HepG2 (cell line): ENCODE results near the gene CEACAM18.

Experiments used
- CENPT ChIP-seq: sonication (generic); formaldehyde crosslinking; IDR thresholded peaks from 2 replicates; pipeline ENCODE4 v1.8.0; 2022; ENCODE audit warnings: low read depth, mild to moderate bottlenecking, moderate library complexity, missing genetic modification reagents
- EZH2 ChIP-seq: conservative IDR thresholded peaks from 2 replicates; pipeline ENCODE4 v1.6.1; 2012; ENCODE audit warnings: mild to moderate bottlenecking, low read depth, low read length, moderate library complexity
- FOXJ3 ChIP-seq: sonication (generic); formaldehyde crosslinking; IDR thresholded peaks from 2 replicates; pipeline ENCODE4 v1.4.0; 2020; ENCODE audit warnings: missing genetic modification reagents, mild to moderate bottlenecking, borderline replicate concordance
- HOXA5 ChIP-seq: sonication (generic); formaldehyde crosslinking; IDR thresholded peaks from 2 replicates; pipeline ENCODE4 v1.4.0; 2020; ENCODE audit warnings: missing genetic modification reagents
- PITX1 ChIP-seq: sonication (generic); formaldehyde crosslinking; IDR thresholded peaks from 2 replicates; pipeline ENCODE4 v1.5.1; 2020; ENCODE audit warnings: mild to moderate bottlenecking, missing genetic modification reagents
- POLR2AphosphoS5 ChIP-seq: IDR thresholded peaks from 2 replicates; pipeline ENCODE4 v1.6.1; 2012; ENCODE audit warnings: low read depth, low read length
- SIN3A ChIP-seq: IDR thresholded peaks from 2 replicates; pipeline ENCODE4 v1.6.1; 2011; ENCODE audit warnings: low read depth, mild to moderate bottlenecking, control low read depth, low read length, borderline replicate concordance
- SRSF1 ChIP-seq: fragments of 200-400 bp; formaldehyde crosslinking; optimal IDR thresholded peaks from 2 replicates; pipeline ENCODE3; 2017; ENCODE audit warnings: mild to moderate bottlenecking, low read depth, low read length, moderate library complexity
- SUZ12 ChIP-seq: fragments of 150-350 bp; IDR thresholded peaks from 2 replicates; pipeline ENCODE4 v1.6.1; 2014; ENCODE audit warnings: low read depth, low read length
- ZFP1 ChIP-seq: IDR thresholded peaks from 2 replicates; pipeline ENCODE4 v1.6.1; 2016
- TF ChIP-seq, protein P1 (sequence below): sonication (generic); formaldehyde crosslinking; IDR thresholded peaks from 2 replicates; pipeline ENCODE4 v1.5.1; 2020; ENCODE audit warnings: missing genetic modification reagents, mild to moderate bottlenecking, borderline replicate concordance
- TF ChIP-seq, protein P2 (sequence below): sonication (generic); formaldehyde crosslinking; IDR thresholded peaks from 2 replicates; pipeline ENCODE4 v1.4.0; 2020; ENCODE audit warnings: missing genetic modification reagents
- TF ChIP-seq, protein P3 (sequence below): IDR thresholded peaks from 2 replicates; pipeline ENCODE4 v1.6.1; 2012; ENCODE audit warnings: inconsistent platforms
- TF ChIP-seq, protein P4 (sequence below): sonication (generic); formaldehyde crosslinking; IDR thresholded peaks from 2 replicates; pipeline ENCODE4 v1.5.1; 2020; ENCODE audit warnings: missing genetic modification reagents, mild to moderate bottlenecking, borderline replicate concordance

DNA sequence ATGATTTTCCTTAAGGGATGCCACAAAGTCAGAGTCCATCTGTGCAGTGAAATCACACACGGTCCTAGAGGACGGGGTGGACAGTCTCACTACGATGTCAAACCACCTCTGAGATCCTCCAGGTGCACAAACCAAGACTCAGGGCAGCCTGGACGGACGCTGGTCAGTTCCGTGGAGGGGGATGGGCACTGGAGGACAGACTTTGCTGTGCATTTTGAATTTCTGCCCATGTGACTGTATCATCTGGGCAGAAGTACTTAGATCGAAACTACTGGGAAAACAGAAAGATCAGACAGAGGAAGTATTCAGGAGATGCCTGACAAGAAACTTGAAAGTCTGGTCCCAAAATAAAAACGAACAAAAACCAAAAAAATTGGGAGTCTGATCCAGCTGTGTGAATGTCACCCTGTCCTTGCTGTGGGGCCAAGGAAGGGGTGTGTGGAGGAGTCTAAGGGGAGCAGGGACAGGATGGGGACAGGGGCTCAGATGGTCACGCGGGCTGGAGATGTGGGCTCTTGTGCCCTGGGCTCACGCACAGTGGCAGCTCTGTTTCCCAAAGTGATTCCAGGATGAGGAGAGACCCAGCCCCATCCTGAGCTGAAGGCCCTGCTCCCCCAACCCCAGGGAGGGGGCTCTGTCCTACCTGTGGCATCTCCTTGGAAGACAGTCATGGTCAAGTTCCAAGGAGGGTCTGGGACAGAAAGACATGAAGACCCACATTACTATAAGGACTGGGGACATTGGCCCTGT, 21.6 kb upstream of the CEACAM18 start:
- no peak for TF ChIP-seq PITX1 (CRISPR knock-in tag)
- TF ChIP-seq, protein P1, sequence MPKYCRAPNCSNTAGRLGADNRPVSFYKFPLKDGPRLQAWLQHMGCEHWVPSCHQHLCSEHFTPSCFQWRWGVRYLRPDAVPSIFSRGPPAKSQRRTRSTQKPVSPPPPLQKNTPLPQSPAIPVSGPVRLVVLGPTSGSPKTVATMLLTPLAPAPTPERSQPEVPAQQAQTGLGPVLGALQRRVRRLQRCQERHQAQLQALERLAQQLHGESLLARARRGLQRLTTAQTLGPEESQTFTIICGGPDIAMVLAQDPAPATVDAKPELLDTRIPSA (CRISPR knock-in tag), result no peak
- no peak for TF ChIP-seq POLR2AphosphoS5
- no peak for TF ChIP-seq SRSF1
- TF ChIP-seq EZH2, result no peak
- no peak for TF ChIP-seq SIN3A
- TF ChIP-seq FOXJ3, result no peak
- TF ChIP-seq ZFP1 (CRISPR knock-in tag), result no peak
- no peak for TF ChIP-seq SUZ12
- TF ChIP-seq, protein P2, sequence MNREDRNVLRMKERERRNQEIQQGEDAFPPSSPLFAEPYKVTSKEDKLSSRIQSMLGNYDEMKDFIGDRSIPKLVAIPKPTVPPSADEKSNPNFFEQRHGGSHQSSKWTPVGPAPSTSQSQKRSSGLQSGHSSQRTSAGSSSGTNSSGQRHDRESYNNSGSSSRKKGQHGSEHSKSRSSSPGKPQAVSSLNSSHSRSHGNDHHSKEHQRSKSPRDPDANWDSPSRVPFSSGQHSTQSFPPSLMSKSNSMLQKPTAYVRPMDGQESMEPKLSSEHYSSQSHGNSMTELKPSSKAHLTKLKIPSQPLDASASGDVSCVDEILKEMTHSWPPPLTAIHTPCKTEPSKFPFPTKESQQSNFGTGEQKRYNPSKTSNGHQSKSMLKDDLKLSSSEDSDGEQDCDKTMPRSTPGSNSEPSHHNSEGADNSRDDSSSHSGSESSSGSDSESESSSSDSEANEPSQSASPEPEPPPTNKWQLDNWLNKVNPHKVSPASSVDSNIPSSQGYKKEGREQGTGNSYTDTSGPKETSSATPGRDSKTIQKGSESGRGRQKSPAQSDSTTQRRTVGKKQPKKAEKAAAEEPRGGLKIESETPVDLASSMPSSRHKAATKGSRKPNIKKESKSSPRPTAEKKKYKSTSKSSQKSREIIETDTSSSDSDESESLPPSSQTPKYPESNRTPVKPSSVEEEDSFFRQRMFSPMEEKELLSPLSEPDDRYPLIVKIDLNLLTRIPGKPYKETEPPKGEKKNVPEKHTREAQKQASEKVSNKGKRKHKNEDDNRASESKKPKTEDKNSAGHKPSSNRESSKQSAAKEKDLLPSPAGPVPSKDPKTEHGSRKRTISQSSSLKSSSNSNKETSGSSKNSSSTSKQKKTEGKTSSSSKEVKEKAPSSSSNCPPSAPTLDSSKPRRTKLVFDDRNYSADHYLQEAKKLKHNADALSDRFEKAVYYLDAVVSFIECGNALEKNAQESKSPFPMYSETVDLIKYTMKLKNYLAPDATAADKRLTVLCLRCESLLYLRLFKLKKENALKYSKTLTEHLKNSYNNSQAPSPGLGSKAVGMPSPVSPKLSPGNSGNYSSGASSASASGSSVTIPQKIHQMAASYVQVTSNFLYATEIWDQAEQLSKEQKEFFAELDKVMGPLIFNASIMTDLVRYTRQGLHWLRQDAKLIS (CRISPR knock-in tag), result no peak
- TF ChIP-seq, protein P3, sequence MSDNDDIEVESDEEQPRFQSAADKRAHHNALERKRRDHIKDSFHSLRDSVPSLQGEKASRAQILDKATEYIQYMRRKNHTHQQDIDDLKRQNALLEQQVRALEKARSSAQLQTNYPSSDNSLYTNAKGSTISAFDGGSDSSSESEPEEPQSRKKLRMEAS, result no peak
- TF ChIP-seq CENPT (CRISPR knock-in tag), result no peak
- TF ChIP-seq, protein P4, sequence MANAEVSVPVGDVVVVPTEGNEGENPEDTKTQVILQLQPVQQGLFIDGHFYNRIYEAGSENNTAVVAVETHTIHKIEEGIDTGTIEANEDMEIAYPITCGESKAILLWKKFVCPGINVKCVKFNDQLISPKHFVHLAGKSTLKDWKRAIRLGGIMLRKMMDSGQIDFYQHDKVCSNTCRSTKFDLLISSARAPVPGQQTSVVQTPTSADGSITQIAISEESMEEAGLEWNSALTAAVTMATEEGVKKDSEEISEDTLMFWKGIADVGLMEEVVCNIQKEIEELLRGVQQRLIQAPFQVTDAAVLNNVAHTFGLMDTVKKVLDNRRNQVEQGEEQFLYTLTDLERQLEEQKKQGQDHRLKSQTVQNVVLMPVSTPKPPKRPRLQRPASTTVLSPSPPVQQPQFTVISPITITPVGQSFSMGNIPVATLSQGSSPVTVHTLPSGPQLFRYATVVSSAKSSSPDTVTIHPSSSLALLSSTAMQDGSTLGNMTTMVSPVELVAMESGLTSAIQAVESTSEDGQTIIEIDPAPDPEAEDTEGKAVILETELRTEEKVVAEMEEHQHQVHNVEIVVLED (CRISPR knock-in tag), result no peak
- no peak for TF ChIP-seq HOXA5 (CRISPR knock-in tag)
